ENCODE measurements around the gene FAM3D.

Gene FAM3D

DNA sequence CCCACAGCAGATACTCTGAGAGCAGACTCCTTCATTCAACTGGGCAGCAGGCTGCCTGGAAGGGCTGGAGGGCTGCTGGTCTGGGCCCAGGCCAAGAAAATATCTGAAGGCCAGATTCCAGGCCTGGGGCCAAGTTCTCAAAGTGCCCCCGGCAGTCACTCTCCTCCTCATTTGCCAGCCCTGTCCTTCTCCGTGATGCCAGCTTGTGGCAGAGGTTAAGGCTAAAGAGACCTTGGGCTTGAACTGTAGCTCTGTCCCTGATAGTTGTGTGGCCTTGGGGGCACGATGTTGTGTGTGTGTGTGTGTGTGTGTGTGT lies 39.0 kb downstream of the FAM3D start:
- no peak for DNase-seq (ENCODE audit: low read depth in 2 of 2)

DNA sequence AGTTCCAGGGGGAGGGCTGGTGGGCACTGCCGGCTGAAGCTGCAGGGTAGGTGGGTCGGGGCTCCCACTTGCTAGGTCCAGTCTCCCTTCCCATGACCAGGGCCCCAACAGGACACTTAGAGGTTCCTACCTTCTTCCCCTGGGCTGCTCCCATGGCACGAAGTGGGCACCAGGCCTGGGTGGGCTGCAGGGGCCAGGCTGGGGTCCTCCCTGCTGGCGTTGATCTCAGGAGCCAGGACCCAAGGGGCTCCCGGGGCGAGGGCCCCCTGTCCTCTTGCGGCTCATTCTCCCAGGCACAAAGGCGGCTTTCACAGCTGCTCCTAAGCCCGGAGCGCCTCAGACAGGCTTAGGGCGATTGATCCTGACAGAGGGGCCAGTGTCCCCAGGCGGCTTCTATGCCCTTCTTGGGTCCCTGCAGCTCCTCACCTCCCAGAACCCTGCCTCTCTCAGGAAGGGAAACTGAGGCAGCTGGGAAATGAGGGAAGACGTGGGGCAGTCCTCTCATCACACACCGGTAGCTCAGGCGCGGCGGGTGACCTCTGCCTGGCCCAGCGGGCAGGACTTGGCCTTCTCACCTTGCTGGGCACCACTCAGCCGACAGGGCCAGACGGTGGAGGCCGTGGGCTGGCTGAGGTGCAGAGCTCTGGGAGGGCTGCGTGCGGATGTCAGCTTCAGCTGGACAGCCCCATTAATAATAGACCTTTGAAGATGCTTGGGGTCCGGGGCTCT lies 39.6 kb downstream of the FAM3D start:
- DNase-seq (ENCODE audit: low read depth in 2 of 2) = no peak

DNA sequence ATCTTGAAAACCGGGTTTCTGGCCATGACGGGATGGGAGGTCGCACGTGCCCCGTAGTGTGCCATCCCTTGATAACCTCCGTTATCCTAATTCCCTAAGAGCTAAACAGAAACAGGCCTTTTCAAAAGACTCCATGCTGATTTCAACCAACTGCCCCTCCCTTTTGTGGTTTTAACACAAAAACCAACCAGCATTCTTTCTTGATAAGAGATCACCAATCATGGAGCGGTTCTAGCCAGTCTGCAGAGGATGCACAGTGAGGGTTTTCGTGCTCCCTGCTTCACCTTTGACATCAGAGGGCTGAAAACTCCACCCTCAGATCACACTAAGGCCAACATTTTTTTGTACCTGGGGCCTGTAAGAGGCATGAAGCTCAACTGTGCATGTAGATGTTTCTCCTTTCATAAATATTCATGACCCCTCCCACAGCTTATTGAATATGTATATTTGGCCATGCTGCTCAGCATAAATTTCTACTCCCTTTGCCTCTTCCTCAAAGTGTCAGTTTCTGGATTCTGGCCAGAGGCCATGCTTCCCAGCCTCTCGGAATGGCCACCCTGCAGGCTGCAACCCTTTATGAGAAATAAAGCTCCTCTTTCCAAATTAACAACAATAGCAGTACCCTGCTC lies 41.3 kb downstream of the FAM3D start:
- no peak for DNase-seq (ENCODE audit: low read depth in 2 of 2)

DNA sequence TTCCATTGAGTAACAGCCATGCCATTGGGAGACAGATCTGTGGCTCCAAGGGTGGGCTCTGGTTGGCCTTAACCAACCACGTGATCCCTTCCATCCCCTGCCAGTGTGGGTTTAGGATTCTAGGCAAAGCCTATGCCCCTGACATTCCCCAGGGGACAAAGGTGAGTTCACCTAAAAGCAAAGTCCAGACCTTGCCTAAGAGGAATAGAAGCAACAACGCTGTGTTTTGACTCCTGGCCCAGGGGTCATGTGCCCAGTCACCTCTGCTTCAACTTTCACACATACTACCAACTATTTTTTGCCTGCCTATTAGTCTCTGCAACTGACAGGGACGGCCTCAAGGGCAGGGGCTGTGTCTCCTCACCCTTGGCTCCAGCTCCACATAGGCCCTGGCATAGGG lies 42.0 kb downstream of the FAM3D start:
- no peak for DNase-seq (ENCODE audit: low read depth in 2 of 2)

DNA sequence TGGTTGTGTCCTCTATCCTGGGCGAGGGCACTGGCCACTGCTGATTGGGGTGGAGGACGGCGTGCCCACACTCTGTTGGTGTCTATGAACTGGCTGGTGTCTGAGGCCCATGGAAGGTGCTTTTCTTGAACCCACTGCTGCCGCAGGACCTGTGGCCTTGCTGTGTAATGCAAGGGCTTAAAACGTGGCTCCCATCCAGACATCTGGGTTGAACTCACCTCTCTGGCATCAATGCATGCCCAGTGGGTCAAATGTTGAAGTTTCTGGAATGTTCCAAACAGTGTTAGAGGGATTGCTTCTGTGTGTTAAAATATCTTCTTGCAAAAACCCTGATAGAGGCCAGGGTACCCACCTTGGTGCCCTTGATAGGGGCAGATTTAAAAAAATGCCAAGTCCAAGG lies 42.6 kb downstream of the FAM3D start:
- DNase-seq (ENCODE audit: low read depth in 2 of 2) = no peak

DNA sequence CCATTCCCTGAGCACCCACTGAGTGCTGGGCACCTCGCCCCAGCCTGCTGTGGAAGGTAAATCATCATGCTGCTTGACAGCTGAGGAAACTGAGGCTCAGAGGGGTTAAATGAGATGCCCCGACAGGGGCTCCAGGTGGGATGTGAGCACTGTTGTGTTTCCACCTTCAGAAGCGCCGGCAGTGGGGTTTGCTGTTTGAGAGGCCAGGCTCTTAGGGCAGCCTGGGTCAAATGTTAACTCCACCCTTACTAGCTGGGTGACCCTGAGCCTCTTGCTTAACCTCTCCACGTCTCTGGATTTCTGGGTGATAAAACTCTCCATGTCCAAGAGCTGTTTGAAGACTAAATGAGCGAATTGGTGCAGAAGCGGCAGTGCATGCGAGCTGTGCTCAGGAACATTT lies 43.1 kb downstream of the FAM3D start:
- DNase-seq (ENCODE audit: low read depth in 2 of 2) = no peak

DNA sequence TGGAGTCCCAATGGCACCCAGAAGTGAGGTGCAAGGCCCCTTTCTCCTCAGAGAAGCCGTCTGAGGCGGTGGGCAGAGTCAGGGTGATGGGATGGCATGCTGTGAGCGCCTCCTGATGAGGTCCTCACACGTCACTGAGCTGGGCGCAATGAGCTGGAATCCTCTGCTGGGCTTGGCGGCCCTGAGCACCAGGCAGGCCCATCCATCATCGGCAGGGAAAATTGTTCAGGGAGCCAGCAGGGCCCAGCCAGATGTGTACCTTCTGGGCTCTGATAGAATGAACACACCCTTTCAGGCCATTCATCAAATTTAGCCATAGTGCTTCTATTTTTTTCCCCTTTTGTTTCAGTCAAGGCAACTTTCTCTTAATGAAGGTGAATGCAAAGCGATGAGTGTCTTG lies 43.7 kb downstream of the FAM3D start:
- DNase-seq (ENCODE audit: low read depth in 2 of 2) = no peak

DNA sequence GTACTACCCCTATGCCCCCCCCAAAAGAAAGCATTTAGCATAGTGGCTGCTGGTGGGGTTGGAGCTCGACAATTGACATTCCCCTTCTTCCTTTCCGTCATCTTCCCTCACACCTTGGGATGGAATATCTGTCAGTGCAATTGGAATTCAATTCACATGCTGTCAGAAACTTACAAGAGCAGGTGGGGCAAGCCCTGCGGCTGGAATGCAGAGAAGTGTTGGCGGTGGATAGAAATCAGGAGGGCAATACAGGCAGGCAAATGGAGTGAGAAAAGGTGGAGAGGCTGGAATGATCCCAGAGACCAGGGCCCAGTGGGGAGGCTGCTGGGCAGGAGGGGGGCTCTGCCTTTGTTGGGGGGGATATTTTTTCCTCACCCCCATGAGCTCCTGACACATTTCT lies 44.1 kb downstream of the FAM3D start:
- DNase-seq (ENCODE audit: low read depth in 2 of 2) = no peak

DNA sequence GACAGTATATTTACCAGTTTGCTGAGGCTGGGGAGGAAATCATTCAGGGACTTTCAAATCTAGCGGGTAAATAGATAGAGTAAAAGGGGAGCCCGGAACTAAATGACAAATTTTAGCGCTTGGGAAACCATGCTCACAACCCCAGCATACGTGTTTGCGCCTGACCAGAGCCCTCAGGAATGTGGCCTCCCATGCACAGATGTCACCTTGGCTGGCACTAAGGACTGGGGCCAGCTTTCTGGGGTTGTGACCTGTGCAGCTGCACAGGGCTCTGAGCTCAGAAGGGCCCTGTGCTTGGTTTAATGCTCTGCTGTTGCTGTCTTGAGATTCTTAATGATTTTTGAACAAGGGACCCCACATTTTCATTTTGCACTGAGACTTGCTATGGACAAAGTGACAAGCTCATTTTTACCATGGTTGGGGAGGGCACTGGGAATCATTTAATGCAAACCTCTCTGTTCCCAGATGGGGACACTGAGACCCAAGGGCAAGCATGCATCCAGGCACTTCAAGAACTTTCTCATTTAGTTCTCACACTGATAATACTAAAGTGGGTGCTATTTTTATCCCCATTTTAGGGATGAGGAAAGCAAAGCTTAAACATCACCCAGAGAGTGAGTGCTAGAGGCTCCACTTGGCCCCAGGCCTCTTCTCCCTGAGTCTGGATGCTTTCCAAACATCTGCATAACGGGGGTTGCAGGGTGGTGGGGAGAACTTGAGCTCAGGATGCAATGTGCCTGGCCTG lies 45.3 kb downstream of the FAM3D start:
- DNase-seq (ENCODE audit: low read depth in 2 of 2) = no peak

DNA sequence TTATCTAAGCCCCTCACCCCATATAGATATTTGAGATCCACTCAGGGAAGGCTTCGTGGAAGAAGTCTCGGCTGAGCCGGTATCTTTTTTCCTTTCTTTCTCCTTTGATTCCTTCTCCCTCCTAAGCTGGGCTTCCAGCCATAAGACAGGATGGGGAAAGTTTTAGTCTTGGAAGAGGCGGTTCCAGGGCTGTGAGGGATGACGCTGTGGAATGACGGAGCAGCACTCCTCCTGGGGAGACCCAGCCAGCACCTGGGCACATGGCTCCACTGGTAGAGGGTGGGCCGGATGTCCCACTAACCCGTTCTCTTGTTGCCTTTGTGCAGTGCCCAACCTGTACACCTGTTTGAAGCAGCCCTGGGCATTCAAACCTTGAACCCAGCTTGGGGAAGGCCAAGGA lies 46.2 kb downstream of the FAM3D start:
- DNase-seq (ENCODE audit: low read depth in 2 of 2) = no peak

DNA sequence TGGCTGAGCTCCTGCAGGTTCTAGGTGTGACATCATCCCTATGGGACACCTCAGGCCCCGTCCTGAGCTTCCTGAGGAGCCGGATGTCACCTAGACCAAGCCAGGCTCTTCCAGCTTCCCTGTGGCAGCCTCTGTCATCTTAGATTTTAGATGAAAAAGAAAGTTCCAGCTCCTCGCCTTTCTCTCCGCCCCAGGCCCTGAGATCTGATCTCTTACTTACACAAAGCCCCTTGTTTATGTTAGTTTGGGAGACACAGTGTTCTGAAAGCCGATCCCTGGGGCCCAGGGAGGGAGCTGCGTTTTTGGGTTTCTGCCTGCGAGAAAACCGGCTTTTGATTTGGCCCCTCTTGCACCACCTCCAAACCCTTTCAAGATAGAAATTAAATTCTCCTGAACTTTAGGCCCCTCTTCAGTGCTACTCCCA lies 49.2 kb downstream of the FAM3D start:
- DNase-seq (ENCODE audit: low read depth in 2 of 2) = no peak

DNA sequence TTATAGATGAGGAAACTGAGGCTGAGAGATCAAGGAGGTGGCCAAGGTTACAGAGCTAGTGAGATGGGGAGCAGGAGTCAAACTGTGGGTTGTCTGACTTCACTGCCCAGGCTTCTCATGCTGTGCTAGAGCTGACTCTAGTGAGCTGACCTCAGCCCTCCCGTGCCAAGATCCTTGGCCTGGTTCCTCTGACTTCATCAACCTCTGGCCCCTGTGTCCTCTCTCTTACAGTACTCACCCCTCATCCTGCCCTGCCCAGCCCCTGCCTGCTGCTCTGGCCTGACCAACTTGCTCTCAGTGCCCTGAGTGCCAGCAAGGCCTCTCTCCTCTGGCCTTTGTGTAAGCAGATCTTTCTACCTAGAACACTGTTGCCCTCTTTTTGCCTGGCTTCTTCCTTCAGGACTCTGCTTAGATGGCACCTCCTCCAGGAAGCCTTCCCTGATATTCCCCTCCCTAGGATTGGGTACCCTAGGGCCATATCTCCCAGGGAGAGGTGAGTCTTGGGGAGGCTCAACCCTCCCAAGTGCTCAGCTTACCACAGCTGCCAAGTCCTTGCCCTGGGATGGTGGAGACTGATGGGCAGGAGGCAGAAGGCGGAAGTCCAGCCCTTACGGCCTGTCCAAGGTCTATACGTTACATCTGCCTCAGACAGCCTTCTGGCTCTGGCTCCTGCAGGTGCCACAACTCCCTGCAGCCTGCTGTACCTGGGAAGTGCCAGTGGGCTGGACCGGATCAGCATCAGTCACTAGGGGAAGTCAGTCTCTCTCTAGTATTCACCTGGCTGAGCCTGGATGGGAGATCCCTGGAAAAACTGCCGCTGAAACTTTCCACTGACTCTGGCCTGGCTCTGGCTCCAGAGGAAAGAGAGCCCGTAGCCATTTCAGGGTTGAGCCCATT lies 53.1 kb downstream of the FAM3D start:
- DNase-seq (ENCODE audit: low read depth in 2 of 2) = no peak

DNA sequence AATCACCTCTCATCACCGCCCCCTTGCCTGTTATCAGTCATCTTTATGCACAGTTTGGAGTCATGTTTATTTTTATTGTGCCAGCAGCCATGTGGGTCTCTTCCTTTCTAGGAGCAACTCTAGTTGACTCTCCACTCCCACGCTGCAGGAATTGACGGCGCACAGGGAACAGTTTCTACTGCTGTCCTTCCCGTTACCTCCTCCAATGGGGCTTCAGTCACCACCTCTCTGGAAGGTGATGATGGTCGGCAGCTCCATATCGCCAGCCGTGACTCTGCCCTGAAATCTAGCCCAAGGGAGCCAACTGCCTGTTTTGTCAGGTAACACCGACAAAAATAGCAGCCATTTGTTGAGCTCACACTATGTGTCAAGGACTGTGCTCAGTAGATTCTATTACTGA lies 53.7 kb downstream of the FAM3D start:
- DNase-seq (ENCODE audit: low read depth in 2 of 2) = no peak

DNA sequence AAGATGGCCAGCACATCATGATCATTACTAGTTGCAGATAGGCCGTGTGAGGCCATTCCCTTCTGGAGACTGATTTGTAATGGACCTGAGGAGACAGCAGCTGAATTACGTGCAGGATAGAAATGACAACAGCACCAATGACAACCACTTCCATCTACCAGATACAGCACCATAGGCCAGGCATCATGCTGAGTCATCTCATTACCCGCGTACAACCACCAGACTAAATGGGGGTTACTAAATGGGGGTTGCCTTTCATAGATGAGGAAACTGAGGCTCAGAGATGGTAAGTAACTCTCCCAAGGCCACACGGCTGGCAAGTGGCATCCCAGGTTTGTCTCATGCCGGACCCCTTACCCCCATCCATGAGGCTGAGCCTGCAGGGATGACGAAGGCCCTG lies 56.6 kb downstream of the FAM3D start:
- no peak for DNase-seq (ENCODE audit: low read depth in 2 of 2)

DNA sequence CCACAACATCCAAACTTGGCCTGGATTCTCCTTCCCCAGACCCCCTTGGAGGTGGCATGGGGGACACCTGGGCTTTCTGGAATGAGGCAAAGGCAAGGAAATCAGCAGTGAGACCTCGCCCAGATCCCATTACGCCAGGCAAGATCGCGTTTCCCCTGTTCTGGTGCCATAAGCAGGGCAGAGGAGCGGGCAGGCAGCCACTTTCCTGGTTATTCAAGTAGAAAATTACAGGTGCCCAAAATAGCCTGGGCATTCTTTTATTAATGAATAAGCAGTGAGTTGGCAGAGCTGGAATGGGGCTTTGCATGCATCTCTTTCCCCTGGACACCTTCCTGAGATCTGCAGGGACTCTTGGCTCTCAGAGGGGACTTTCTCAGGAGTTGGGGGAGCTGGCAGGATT lies 57.9 kb downstream of the FAM3D start:
- DNase-seq (ENCODE audit: low read depth in 2 of 2) = no peak

DNA sequence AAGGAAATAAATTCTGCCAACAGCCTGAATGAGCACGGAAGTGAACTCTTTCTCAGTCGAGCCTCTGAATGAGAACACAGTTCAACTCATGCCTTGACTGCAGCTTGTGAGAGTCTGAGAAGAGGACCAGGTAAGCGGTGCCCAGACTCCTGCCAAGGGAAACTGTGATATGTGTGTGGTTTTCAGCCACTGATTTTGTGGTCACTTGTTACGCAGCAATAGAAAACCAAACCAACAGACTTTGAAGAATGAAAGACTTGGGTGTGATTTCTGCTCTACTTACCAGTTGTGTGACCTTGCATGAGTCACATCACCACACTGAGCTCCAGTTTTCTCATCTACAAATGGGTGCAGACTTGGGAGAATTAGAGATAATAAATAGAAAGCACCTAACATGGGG lies 58.8 kb downstream of the FAM3D start:
- DNase-seq (ENCODE audit: low read depth in 2 of 2) = no peak

DNA sequence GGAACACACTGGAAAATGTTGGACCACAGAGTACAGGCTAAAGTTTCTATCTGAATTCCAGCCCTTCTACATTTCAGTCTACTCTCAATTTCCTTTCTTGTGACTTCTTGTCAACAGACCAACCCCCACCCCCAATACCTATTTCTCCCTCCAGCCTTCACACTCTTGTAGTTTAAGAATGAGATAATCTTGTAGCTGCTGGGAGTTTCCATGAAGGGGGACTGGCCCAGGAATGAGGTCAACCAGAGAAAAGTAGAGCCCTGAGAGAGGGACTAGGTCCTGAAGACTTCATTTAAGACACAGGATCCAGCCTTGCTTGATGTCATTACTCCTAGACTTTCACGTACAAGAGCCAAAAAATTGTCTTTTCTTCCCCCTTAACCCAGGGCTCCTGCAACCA lies 59.9 kb downstream of the FAM3D start:
- DNase-seq (ENCODE audit: low read depth in 2 of 2) = no peak

DNA sequence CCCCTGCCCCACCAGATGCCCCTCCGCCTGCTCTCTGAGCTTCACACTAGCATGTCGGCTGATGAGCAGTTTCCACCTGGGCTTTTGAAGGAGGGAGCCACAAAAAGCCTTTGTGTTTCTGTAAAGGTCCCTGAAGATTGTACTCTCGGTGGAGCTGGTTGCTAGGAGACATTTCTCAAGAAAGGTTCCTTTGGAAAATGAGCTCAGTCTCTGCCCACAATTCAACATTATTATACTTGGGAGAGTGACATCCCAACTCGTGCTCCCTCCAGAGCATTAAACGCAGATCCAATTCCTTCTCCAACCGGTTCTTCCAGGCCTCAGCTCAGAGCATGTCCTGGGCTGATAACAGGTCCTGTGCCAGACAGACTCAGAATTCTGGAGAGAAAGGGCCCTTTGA lies 62.5 kb downstream of the FAM3D start:
- no peak for DNase-seq (ENCODE audit: low read depth in 2 of 2)

DNA sequence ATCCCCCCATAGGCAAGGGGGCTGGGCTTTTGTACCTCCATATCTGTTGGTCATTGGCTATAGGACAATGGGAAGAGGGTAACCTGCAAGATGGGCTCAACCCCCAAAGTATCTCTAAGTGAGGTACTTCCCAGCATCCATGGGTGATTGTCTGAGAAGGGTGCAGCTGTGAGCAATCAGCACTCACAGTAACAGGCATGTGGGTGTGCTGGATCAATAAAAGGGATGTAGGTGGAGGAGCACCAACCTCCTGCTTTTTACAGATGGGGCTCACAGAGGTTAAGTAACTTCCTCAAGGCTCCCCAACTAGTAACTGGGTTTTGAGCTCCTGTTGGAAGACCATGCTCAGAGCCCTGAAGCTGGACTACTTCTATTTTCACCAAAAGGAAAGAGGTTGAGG lies 63.0 kb downstream of the FAM3D start:
- DNase-seq (ENCODE audit: low read depth in 2 of 2) = no peak

DNA sequence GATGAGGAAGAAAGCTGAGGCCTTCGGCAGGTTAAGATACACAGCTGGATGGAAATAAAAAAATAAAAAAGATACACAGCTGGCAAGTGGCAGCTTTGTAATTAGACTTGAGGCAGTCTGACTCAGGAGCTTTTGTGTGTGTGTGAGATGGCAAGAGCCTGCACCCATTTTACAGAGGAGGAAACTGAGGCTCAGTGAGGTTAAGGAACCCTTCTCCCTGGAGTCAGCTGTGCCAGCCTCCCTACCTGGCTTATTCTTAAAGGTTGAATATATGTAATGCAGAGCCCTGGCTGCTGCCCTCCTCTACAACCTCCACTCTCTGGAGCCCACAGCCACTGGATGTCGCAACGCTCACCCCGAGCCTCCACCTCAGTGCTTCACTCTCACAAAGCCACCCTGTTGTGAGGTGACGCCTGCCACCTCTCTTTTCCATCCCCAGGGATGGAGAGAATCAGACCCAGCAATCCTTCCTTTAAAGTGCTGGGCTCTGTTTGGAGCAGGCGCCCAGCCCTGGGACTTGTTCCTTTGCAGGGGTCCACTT lies 68.7 kb downstream of the FAM3D start:
- DNase-seq (ENCODE audit: low read depth in 2 of 2) = no peak

DNA sequence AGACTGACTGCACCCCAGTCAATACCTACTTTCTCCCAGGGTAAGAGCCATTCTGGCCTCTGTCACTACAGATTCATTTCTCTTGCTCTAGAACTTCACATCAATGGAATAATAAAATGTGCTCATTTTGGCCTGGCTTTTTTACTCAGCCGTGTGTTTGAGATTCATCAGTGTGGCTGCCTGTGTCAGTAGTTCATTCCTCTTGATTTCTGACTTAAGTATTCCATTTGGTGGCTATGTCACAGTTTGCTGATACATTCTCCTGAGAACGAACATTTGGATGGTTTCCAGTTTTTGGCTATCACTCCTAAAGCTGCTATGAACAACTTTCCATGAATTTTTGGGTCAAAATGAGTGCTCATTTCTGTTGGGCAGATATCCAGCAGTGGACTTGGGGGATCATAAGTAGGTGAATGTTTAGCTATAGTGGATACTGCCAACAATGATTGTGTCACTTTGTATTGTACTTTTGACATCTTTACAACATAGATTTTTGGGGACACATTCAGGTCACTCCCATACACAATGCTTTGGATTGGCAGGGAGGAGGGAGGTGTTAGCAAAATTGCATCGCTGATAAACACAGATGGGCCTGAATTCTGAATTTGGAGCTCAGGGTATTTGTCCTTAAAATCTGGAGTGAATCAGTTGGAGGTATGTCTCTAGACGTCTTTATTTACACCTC lies 69.6 kb downstream of the FAM3D start:
- no peak for DNase-seq (ENCODE audit: low read depth in 2 of 2)

All from activated CD4-positive, alpha-beta T cell treated with anti-CD3 and anti-CD28 coated beads for 24 hours (primary cell).